Lower leg skin (tissue), 4 donors: ENCODE measurements around the gene SEPHS1. TPM values are rescaled to one million over a fixed set of nuclear protein-coding genes. Genes with fewer than 3 reads are reported as not detected.
A peak's percentile ranks its signal among the peaks of the same experiment; 100 is the strongest.

ENCODE experiments used
- DNase-seq, 2 donors: peaks; one replicate each; pipeline ENCODE4 v3.0.0-alpha.2; 2019; ENCODE audit warnings: low spot score in 2 of 2
- H3K4me3 ChIP-seq: fragments of 200-600 bp; sonication (generic); 2 replicates; pipeline ENCODE4 v1.5.1; 2017; ENCODE audit warnings: mild to moderate bottlenecking, low read depth; ENCODE audit not compliant: poor library complexity, severe bottlenecking
- CTCF ChIP-seq, 3 donors: fragments of 450-650 bp; IDR thresholded peaks; one replicate each; pipeline ENCODE4 v1.5.1; 2016; ENCODE audit warnings: antibody characterized with exemption in 3 of 3, mild to moderate bottlenecking in 3 of 3, moderate library complexity in 2 of 3
- POLR2A ChIP-seq, 2 donors: fragments of 450-650 bp; IDR thresholded peaks; one replicate each; pipeline ENCODE4 v1.6.1; 2016 to 2017; ENCODE audit warnings: antibody characterized with exemption in 2 of 2, mild to moderate bottlenecking in 1 of 2, moderate library complexity in 1 of 2
- WGBS, 2 donors: methylation state at CpG; one replicate each; pipeline ENCODE4 v1.1.5; 2018; 5-methylcytosine and 5-hydroxymethylcytosine counted together
- intact Hi-C: fragments of 100-400 bp; cut with DNase I; formaldehyde crosslinking; loops from one replicate; pipeline ENCODE4 v1.15.0; 2023; ENCODE audit warnings: low total_unique reads
- total RNA-seq, 4 donors: library from RNA; depleted of rRNA; stranded (reverse); fragments of >200 nt; gene quantifications; one replicate each; pipeline ENCODE4 v1.1.0, GENCODE V29; 2016

The SEPHS1 gene
- total RNA-seq, 4 donors from 2014 or later = 14.4 to 35.0 (median 17.4) TPM

- H3K4me3 ChIP-seq = no peak overlapping the region
- intact Hi-C loops = no loop called here
- TF ChIP-seq CTCF (IDR thresholded peaks at IDR 0.05) (no peak), POLR2A (IDR thresholded peaks at IDR 0.05) (no peak)
- no peak for DNase-seq
- WGBS, 2 donors = 87 to 89% methylated on average over 6 of the region's 6 CpGs
Measured at GRCh38 chr10:13308096-13308495, 40.0 kb downstream of the SEPHS1 start.

- no peak overlapping the region for H3K4me3 ChIP-seq
- intact Hi-C loops = no loop called here
- 86 to 91% methylated on average over 6 of the region's 6 CpGs for WGBS, 2 donors
- peak in 1 of 2 donors; percentile 12 for DNase-seq
- TF ChIP-seq CTCF (IDR thresholded peaks at IDR 0.05) (no peak), POLR2A (IDR thresholded peaks at IDR 0.05) (no peak)
Measured at GRCh38 chr10:13306103-13306502, 42.0 kb downstream of the SEPHS1 start.

- intact Hi-C loops = no loop called here
- no peak overlapping the region for H3K4me3 ChIP-seq
- DNase-seq = peak in 1 of 2 donors; percentile 71
- WGBS, 2 donors = 79 to 80% methylated on average over 23 of the region's 23 CpGs
- no peak for TF ChIP-seq POLR2A (IDR thresholded peaks at IDR 0.05)
- no peak for TF ChIP-seq CTCF (IDR thresholded peaks at IDR 0.05)
Measured at GRCh38 chr10:13302821-13303555, 45.1 kb downstream of the SEPHS1 start.

GRCh38 chr10:13299437-13300287 lies 48.4 kb downstream of the SEPHS1 start, which contains the start of gene PHYH:
Gene PHYH (minus strand): TSS chr10:13300064. CDS start chr10:13300042, 22 bp downstream.
- 1 to 2% methylated on average over 24 to 25 of the region's 88 CpGs for WGBS, 2 donors
- no peak for TF ChIP-seq CTCF (IDR thresholded peaks at IDR 0.05)
- TF ChIP-seq POLR2A (IDR thresholded peaks at IDR 0.05) = peak in 1 of 2 donors; percentile 51
- intact Hi-C loops = loop anchor here (1.0 kb wide), 1 partner anchor 47 kb away; no protein-coding TSS in a partner anchor
- peak within 1 kb of the TSS; percentile 82 for H3K4me3 ChIP-seq
- peak; percentile 80 to 98 for DNase-seq

- TF ChIP-seq CTCF (IDR thresholded peaks at IDR 0.05) (no peak), POLR2A (IDR thresholded peaks at IDR 0.05) (no peak)
- peak in 1 of 2 donors; percentile 69 for DNase-seq
- intact Hi-C loops = no loop called here
- WGBS, 2 donors = 39 to 44% methylated on average over 20 of the region's 20 CpGs
- peak overlapping the region; percentile 82 for H3K4me3 ChIP-seq
Measured at GRCh38 chr10:13298748-13299436, 49.2 kb downstream of the SEPHS1 start.
